Activated gamma-delta T cell treated with anti-CD3 and anti-CD28 coated beads, Interleukin-2, amount 50 U/mL, for 16 hours (primary cell): Measurements from ENCODE around the gene MYBPC3.
"Not testable (repeated sequence)": the region's sequence is repeated elsewhere in the genome, so short reads cannot be mapped to it uniquely, and the experiment has no call there.

Experiments
- DNase-seq: peaks from one replicate; pipeline ENCODE4 v3.0.0-alpha.2; 2020; ENCODE audit warnings: low read depth

The MYBPC3 gene

GRCh38 chr11:47338396-47339241, 13.9 kb downstream of the MYBPC3 start:
- no peak for DNase-seq

- no peak for DNase-seq
Measured at GRCh38 chr11:47337229-47337924, 15.1 kb downstream of the MYBPC3 start.

- DNase-seq, result no peak
Measured at GRCh38 chr11:47336595-47336994, 15.9 kb downstream of the MYBPC3 start.

GRCh38 chr11:47335733-47336132, 16.8 kb downstream of the MYBPC3 start:
- no peak for DNase-seq

- not testable (repeated sequence) for DNase-seq
Measured at GRCh38 chr11:47334699-47335411, 17.6 kb downstream of the MYBPC3 start.

GRCh38 chr11:47333886-47334443, 18.5 kb downstream of the MYBPC3 start:
- DNase-seq, result no peak

- no peak for DNase-seq
Measured at GRCh38 chr11:47333526-47333845, 19.0 kb downstream of the MYBPC3 start.

- DNase-seq, result no peak
Measured at GRCh38 chr11:47332791-47333525, 19.5 kb downstream of the MYBPC3 start.

- no peak for DNase-seq
Measured at GRCh38 chr11:47332303-47332711, 20.2 kb downstream of the MYBPC3 start.

GRCh38 chr11:47331454-47332302, 20.8 kb downstream of the MYBPC3 start:
- DNase-seq, result no peak

GRCh38 chr11:47329987-47330931, 22.2 kb downstream of the MYBPC3 start:
- DNase-seq, result no peak

- no peak for DNase-seq
Measured at GRCh38 chr11:47329431-47329986, 23.0 kb downstream of the MYBPC3 start.

- no peak for DNase-seq
Measured at GRCh38 chr11:47328449-47329390, 23.8 kb downstream of the MYBPC3 start.

- DNase-seq, result no peak
Measured at GRCh38 chr11:47327949-47328348, 24.6 kb downstream of the MYBPC3 start.

- no peak for DNase-seq
Measured at GRCh38 chr11:47327025-47327424, 25.5 kb downstream of the MYBPC3 start.

GRCh38 chr11:47326198-47326597, 26.3 kb downstream of the MYBPC3 start:
- no peak for DNase-seq

GRCh38 chr11:47325271-47326041, 27.0 kb downstream of the MYBPC3 start:
- no peak for DNase-seq
